ENCODE measurements around the gene JAKMIP1. TPM values are rescaled to one million over a fixed set of nuclear protein-coding genes. Genes with fewer than 3 reads are reported as not detected.
A peak's percentile ranks its signal among the peaks of the same experiment; 100 is the strongest.
"Not testable (repeated sequence)": the region's sequence is repeated elsewhere in the genome, so short reads cannot be mapped to it uniquely, and the experiment has no call there.

The JAKMIP1 gene
- total RNA-seq, 2 donors from 2014 or later, result 0.14 TPM

GRCh38 chr4:5993876-5994811 is 206.2 kb downstream of the JAKMIP1 start:
- intact Hi-C loops (cut with DNase I), result no loop called here
- DNase-seq (ENCODE audit: low spot score), result peak; percentile 72

- intact Hi-C loops (cut with DNase I), result not testable (repeated sequence)
- DNase-seq (ENCODE audit: low spot score), result peak; percentile 43
These were observed 207.0 kb downstream of the JAKMIP1 start for GRCh38 chr4:5993346-5993745.

GRCh38 chr4:5992828-5993321 is 207.5 kb downstream of the JAKMIP1 start:
- DNase-seq (ENCODE audit: low spot score), result peak; percentile 41
- intact Hi-C loops (cut with DNase I), result no loop called here

- peak; percentile 54 for DNase-seq (ENCODE audit: low spot score)
- intact Hi-C loops (cut with DNase I), result no loop called here
These were observed 208.1 kb downstream of the JAKMIP1 start for GRCh38 chr4:5992171-5992827.

GRCh38 chr4:5991405-5991804 is 208.9 kb downstream of the JAKMIP1 start:
- no peak for DNase-seq (ENCODE audit: low spot score)
- intact Hi-C loops (cut with DNase I), result no loop called here

GRCh38 chr4:5990446-5991160 is 209.7 kb downstream of the JAKMIP1 start:
- intact Hi-C loops (cut with DNase I), result no loop called here
- DNase-seq (ENCODE audit: low spot score), result peak; percentile 64

- intact Hi-C loops (cut with DNase I), result no loop called here
- peak; percentile 45 for DNase-seq (ENCODE audit: low spot score)
These were observed 210.8 kb downstream of the JAKMIP1 start for GRCh38 chr4:5989236-5990225.

GRCh38 chr4:5988086-5988845 is 212.1 kb downstream of the JAKMIP1 start:
- peak; percentile 29 for DNase-seq (ENCODE audit: low spot score)
- intact Hi-C loops (cut with DNase I), result no loop called here

- DNase-seq (ENCODE audit: low spot score), result no peak
- intact Hi-C loops (cut with DNase I), result no loop called here
These were observed 215.5 kb downstream of the JAKMIP1 start for GRCh38 chr4:5984843-5985242.

- peak; percentile 47 for DNase-seq (ENCODE audit: low spot score)
- intact Hi-C loops (cut with DNase I), result no loop called here
These were observed 218.0 kb downstream of the JAKMIP1 start for GRCh38 chr4:5982156-5982973.

- intact Hi-C loops (cut with DNase I), result no loop called here
These were observed 219.8 kb downstream of the JAKMIP1 start for GRCh38 chr4:5980436-5981155.

GRCh38 chr4:5979981-5980380 is 220.4 kb downstream of the JAKMIP1 start:
- intact Hi-C loops (cut with DNase I), result no loop called here
- peak; percentile 38 for DNase-seq (ENCODE audit: low spot score)

More at GRCh38 chr4:5980436-5981155, 219.8 kb downstream of the JAKMIP1 start:
- no peak for DNase-seq (ENCODE audit: low spot score)

- intact Hi-C loops (cut with DNase I), result no loop called here
- DNase-seq (ENCODE audit: low spot score), result peak; percentile 46
These were observed 223.4 kb downstream of the JAKMIP1 start for GRCh38 chr4:5976921-5977320.

- intact Hi-C loops (cut with DNase I), result no loop called here
- DNase-seq (ENCODE audit: low spot score), result peak; percentile 22
These were observed 223.9 kb downstream of the JAKMIP1 start for GRCh38 chr4:5976431-5976830.

Measured in posterior vena cava (tissue), 2 donors.